K562 (cell line): ENCODE data around the gene CCDC70. TPM values are rescaled to one million over a fixed set of nuclear protein-coding genes. Genes with fewer than 3 reads are reported as not detected.

ENCODE experiments used
- ATAC-seq: fragments of 200-7000 bp; cut with Tn5 transposase; 3 replicates; pipeline ENCODE4 v1.9.1; 2020; ENCODE audit warnings: moderate library complexity
- BruUV-seq: library from RNA; stranded (reverse); fragments of 400-500 nt; replicated peaks from 2 replicates; lab custom pipeline; 2021; lab: Mats Ljungman, UMichigan
- CTCF ChIA-PET: fragments of 300-600 bp; formaldehyde crosslinking; extraction: SDS; loops from one replicate; lab custom pipeline; 2021; ENCODE audit warnings: low intra/inter-chr PET ratio; lab: Yijun Ruan, JAX
- POLR2A ChIA-PET: fragments of 300-600, 350-650 bp; sonication (Branson Sonifier 250); formaldehyde crosslinking; extraction: SDS; loops from one replicate; lab custom pipeline; 2021; ENCODE audit warnings: antibody characterized with exemption, inconsistent platforms; lab: Yijun Ruan, JAX
- DNase-seq, 4 experiments: peaks; one replicate each; pipeline versions ENCODE4 v3.0.0 to v3.0.0-alpha.2; 2011 to 2018; ENCODE audit warnings: low spot score in 3 of 4, mixed read lengths in 3 of 4; ENCODE audit errors: extremely low read depth in 1 of 4
- FAIRE-seq: peaks from 2 replicates; lab custom pipeline; 2011; peaks lifted over from hg19 to GRCh38; lab: Jason Lieb, UNC
- H2AFZ ChIP-seq: 2 replicates; pipeline ENCODE4 v1.6.0; 2011; ENCODE audit warnings: low read depth, low read length, control low read depth, inconsistent platforms
- H3K27ac ChIP-seq: fragments of 200-600 bp; 3 replicates; pipeline ENCODE4 v1.8.0; 2011; ENCODE audit warnings: low read depth, mild to moderate bottlenecking, control low read depth, inconsistent platforms, low read length, moderate library complexity, mixed read lengths; ENCODE audit errors: extremely low read depth
- H3K27me3 ChIP-seq, 2 experiments: fragments of 300-600 bp in 1 of 2; 2 replicates in 1 of 2; 3 replicates in 1 of 2; pipeline versions ENCODE4 v1.6.0 to v1.8.0; 2011; ENCODE audit warnings: inconsistent platforms in 2 of 2, low read length in 2 of 2, mild to moderate bottlenecking in 1 of 2, mixed read lengths in 1 of 2, moderate library complexity in 1 of 2; ENCODE audit not compliant: control insufficient read depth in 2 of 2, insufficient read depth in 2 of 2
- H3K36me3 ChIP-seq: fragments of 300-600 bp; 3 replicates; pipeline ENCODE4 v1.8.0; 2011; ENCODE audit warnings: mild to moderate bottlenecking, low read length, inconsistent platforms; ENCODE audit not compliant: control insufficient read depth, insufficient read depth
- H3K4me1 ChIP-seq, 2 experiments: fragments of 200-600 bp in 1 of 2; replicated peaks in 1 of 2; 2 replicates in 1 of 2; 3 replicates in 1 of 2; pipeline versions ENCODE4 v1.5.1 to v1.8.0; 2011; ENCODE audit warnings: inconsistent platforms in 2 of 2, low read length in 2 of 2, mild to moderate bottlenecking in 1 of 2, mixed read lengths in 1 of 2, moderate library complexity in 1 of 2; ENCODE audit not compliant: control insufficient read depth in 2 of 2, insufficient read depth in 2 of 2
- H3K4me2 ChIP-seq: 2 replicates; pipeline ENCODE4 v1.6.1; 2011; ENCODE audit warnings: low read length, control low read depth, inconsistent platforms, mixed read lengths; ENCODE audit not compliant: insufficient read depth
- H3K4me3 ChIP-seq: fragments of 200-600 bp; sonication (generic), shearing (Covaris generic); 2 replicates; pipeline ENCODE4 v1.5.1; 2016; ENCODE audit warnings: control low read depth, inconsistent platforms
- H3K79me2 ChIP-seq: fragments of 200-600 bp; 3 replicates; pipeline ENCODE4 v1.8.0; 2011; ENCODE audit warnings: low read length, inconsistent platforms; ENCODE audit not compliant: control insufficient read depth, insufficient read depth
- H3K9ac ChIP-seq, 2 experiments: 2 replicates each; pipeline versions ENCODE4 v1.6.0 to v1.6.1; 2011; ENCODE audit warnings: low read depth in 2 of 2, low read length in 2 of 2, control low read depth in 1 of 2, inconsistent platforms in 1 of 2, mild to moderate bottlenecking in 1 of 2, mixed read lengths in 1 of 2; ENCODE audit not compliant: insufficient read depth in 1 of 2
- H3K9me1 ChIP-seq: one replicate; pipeline ENCODE4 v1.6.0; 2011; ENCODE audit warnings: inconsistent platforms, mild to moderate bottlenecking, low read length, moderate library complexity; ENCODE audit not compliant: control insufficient read depth, insufficient read depth
- H3K9me3 ChIP-seq: replicated peaks from 2 replicates; pipeline ENCODE4 v1.5.1; 2011; ENCODE audit warnings: low read depth, low read length, inconsistent platforms; ENCODE audit not compliant: control insufficient read depth, insufficient read depth
- H4K20me1 ChIP-seq: replicated peaks from 2 replicates; pipeline ENCODE4 v1.6.1; 2011; ENCODE audit warnings: low read length, inconsistent platforms, mixed read lengths; ENCODE audit not compliant: control insufficient read depth, insufficient read depth
- HDAC1 ChIP-seq, 2 experiments: fragments of 450-650 bp; IDR thresholded peaks; 2 replicates each; pipeline ENCODE4 v1.6.1; 2016 to 2017; ENCODE audit warnings: inconsistent platforms in 1 of 2, mild to moderate bottlenecking in 1 of 2, moderate library complexity in 1 of 2
- SIX5 ChIP-seq, 2 experiments: IDR thresholded peaks; 2 replicates each; pipeline ENCODE4 v1.6.1; 2011; ENCODE audit warnings: low read length in 2 of 2, borderline replicate concordance in 1 of 2, low read depth in 1 of 2, mild to moderate bottlenecking in 1 of 2, moderate library complexity in 1 of 2; ENCODE audit not compliant: insufficient read depth in 1 of 2
- SNIP1 ChIP-seq: fragments of 450-650 bp; IDR thresholded peaks from 2 replicates; pipeline ENCODE4 v1.7.1; 2017; ENCODE audit warnings: low read depth, mild to moderate bottlenecking
- ZNF197 ChIP-seq: fragments of 200-800 bp; sonication (Bioruptor generic); IDR thresholded peaks from 2 replicates; pipeline ENCODE4 v1.6.1; 2016; ENCODE audit warnings: low read depth, missing genetic modification characterization, missing compliant biosample characterization
- ZNF354B ChIP-seq: fragments of 250-450 bp; sonication (Bioruptor Pico); IDR thresholded peaks from 2 replicates; pipeline ENCODE4 v1.4.0; 2020
- WGBS: fragments of 100-300 bp; shearing (Covaris generic); methylation state at CpG from one replicate; pipeline ENCODE4 v1.1.6; 2016; ENCODE audit warnings: low coverage, mixed read lengths; ENCODE audit not compliant: insufficient coverage; ENCODE audit errors: missing lambda C conversion rate; 5-methylcytosine and 5-hydroxymethylcytosine counted together
- in situ Hi-C: fragments of 300-500 bp; cut with MboI; formaldehyde crosslinking; loops from 4 replicates; pipeline ENCODE4 v1.15.0; 2018; ENCODE audit warnings: inconsistent platforms, mixed read lengths
- intact Hi-C: fragments of 100-400 bp; cut with micrococcal nuclease; formaldehyde crosslinking; loops from 2 replicates; pipeline ENCODE4 v1.14.2; 2022
- polyA plus RNA-seq, 8 experiments: library from polyadenylated mRNA; depleted of rRNA in 4 of 8; stranded (reverse) in 5 of 8; unstranded in 3 of 8; fragments of >200 nt; fragmentation: Nextera tagmentation in 2 of 8; fragmentation: Illumina TruSeq in 1 of 8; extraction: Ambion mirVana in 2 of 8; extraction: Trizol in 1 of 8; gene quantifications; 2 replicates each; pipeline versions ENCODE4 v1.2.1 to v1.2.3, GENCODE V29; 2011 to 2014; ENCODE audit warnings: inconsistent platforms in 1 of 8, missing spikeins in 1 of 8
- total RNA-seq, 7 experiments: library from RNA; depleted of rRNA in 6 of 7; stranded (reverse); fragments of >200 nt in 6 of 7; fragmentation: Illumina TruSeq in 2 of 7; extraction: Trizol in 2 of 7; gene quantifications; 2 replicates each; pipeline versions ENCODE4 v1.2.1 to v1.2.3, GENCODE V29; 2011 to 2021; ENCODE audit warnings: low replicate concordance in 1 of 7
- TF ChIP-seq, protein P1 (sequence below): fragments of 450-650 bp; IDR thresholded peaks from 2 replicates; pipeline ENCODE4 v1.6.1; 2018; ENCODE audit warnings: mild to moderate bottlenecking, low read depth; ENCODE audit not compliant: partially characterized antibody
- TF ChIP-seq, protein P2 (sequence below): fragments of 250-450 bp; sonication (Bioruptor Pico); IDR thresholded peaks from 2 replicates; pipeline ENCODE4 v1.4.0; 2020; ENCODE audit warnings: borderline replicate concordance

Gene CCDC70
- total and polyA plus RNA-seq, 9 of the 15 experiments (the other 6 are each of a cell fraction or from before 2014, with no cell fraction given): not detected

DNA sequence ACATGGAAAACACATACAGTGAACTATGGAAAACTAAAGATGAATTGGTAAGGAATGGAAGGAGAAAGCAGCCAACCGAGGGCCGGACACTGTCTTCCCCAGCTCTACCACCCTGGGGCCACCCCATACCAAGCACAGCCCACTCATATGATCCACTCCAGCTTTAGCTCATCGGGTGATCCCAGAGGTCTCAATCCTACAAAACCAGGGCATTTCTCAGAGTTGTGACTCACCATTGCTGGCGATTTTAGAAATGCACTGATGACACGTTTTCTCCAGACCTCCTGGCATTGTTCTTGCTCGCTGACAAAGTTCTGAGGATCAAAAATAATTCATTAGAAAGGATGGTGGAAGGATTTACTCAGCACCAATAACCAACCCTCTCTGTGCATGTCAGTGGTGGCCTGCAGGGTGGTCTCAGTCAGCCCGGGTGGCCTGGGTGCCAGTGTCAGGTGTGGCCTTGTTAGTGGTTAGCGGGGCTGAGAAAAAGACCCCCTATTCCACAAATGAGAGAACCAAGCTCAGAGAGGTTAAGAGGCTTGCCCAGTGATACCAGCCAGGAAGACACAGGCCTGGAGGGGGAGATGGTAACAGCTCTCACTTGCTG, 23.4 kb upstream of the CCDC70 start:
- FAIRE-seq (no peak), DNase-seq (no peak), ATAC-seq (no peak)
- no peaks in the 10 kb centered on the region for H3K79me2 ChIP-seq
- in situ Hi-C loops (no loop called here), intact Hi-C loops (no loop called here)
- no peak overlapping the region for H2AFZ ChIP-seq
- no peaks in the 10 kb centered on the region for H3K36me3 ChIP-seq
- no peak overlapping the region for H3K4me3 ChIP-seq
- ChIA-PET POLR2A (no interaction called here), CTCF (no interaction called here)
- H4K20me1 ChIP-seq: no peaks in the 10 kb centered on the region
- TF ChIP-seq SNIP1 (no peak), ZNF197 (CRISPR knock-in tag) (no peak), ZNF354B (CRISPR knock-in tag) (no peak), HDAC1 (IDR thresholded peaks at IDR 0.05) (no peak), SIX5 (IDR thresholded peaks at IDR 0.05; ENCODE audit: borderline replicate concordance in 1 of 2, insufficient read depth in 1 of 2, low read depth in 1 of 2, low read length in 2 of 2) (no peak)
- TF ChIP-seq, protein P1, sequence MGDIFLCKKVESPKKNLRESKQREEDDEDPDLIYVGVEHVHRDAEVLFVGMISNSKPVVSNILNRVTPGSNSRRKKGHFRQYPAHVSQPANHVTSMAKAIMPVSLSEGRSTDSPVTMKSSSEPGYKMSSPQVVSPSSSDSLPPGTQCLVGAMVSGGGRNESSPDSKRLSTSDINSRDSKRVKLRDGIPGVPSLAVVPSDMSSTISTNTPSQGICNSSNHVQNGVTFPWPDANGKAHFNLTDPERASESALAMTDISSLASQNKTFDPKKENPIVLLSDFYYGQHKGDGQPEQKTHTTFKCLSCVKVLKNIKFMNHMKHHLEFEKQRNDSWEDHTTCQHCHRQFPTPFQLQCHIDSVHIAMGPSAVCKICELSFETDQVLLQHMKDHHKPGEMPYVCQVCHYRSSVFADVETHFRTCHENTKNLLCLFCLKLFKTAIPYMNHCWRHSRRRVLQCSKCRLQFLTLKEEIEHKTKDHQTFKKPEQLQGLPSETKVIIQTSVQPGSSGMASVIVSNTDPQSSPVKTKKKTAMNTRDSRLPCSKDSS: no peak
- TF ChIP-seq, protein P2, sequence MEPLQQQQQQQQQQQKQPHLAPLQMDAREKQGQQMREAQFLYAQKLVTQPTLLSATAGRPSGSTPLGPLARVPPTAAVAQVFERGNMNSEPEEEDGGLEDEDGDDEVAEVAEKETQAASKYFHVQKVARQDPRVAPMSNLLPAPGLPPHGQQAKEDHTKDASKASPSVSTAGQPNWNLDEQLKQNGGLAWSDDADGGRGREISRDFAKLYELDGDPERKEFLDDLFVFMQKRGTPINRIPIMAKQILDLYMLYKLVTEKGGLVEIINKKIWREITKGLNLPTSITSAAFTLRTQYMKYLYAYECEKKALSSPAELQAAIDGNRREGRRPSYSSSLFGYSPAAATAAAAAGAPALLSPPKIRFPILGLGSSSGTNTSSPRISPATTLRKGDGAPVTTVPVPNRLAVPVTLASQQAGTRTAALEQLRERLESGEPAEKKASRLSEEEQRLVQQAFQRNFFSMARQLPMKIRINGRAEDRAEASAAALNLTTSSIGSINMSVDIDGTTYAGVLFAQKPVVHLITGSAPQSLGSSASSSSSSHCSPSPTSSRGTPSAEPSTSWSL (CRISPR knock-in tag): no peak
- BruUV-seq: no TSS peak
- no peaks in the 10 kb centered on the region for H3K9me1 ChIP-seq
- peaks cover 0 to 8% of the 10 kb centered on the region in 2 experiments; a peak in 2 of 5 replicates for H3K4me1 ChIP-seq
- H3K4me2 ChIP-seq: no peak overlapping the region
- 36% methylated on average over 8 of the region's 8 CpGs for WGBS
- H3K27me3 ChIP-seq: peaks cover 0 to 5% of the 10 kb centered on the region in 2 experiments; a peak in 1 of 5 replicates
- H3K9me3 ChIP-seq: no peaks in the 10 kb centered on the region
- H3K27ac ChIP-seq: no peak overlapping the region
- H3K9ac ChIP-seq: no peak overlapping the region
